Activated T-cell treated with anti-CD3 and anti-CD28 coated beads, Interleukin-2, amount 50 U/mL, for 72 hours (primary cell): ENCODE data around the gene NFASC. TPM values are rescaled to one million over a fixed set of nuclear protein-coding genes. Genes with fewer than 3 reads are reported as not detected.

Experiments used
- ATAC-seq, 2 donors: fragments of 150-1000 bp; cut with Tn5 transposase; replicated peaks in 1 of 2; 2 replicates each; pipeline ENCODE4 v1.10.0; 2021; ENCODE audit warnings: moderate library complexity in 2 of 2, mild to moderate bottlenecking in 1 of 2
- DNase-seq, 2 donors: peaks; one replicate each; pipeline ENCODE4 v3.0.0; 2021 to 2022; ENCODE audit warnings: mixed read lengths in 1 of 2
- H3K27ac Mint-ChIP-seq: one replicate; pipeline ENCODE4 v1.8.0; 2022; ENCODE audit warnings: mild to moderate bottlenecking, moderate library complexity, mixed read lengths
- H3K27me3 Mint-ChIP-seq: one replicate; pipeline ENCODE4 v1.8.0; 2022; ENCODE audit warnings: low read depth, mixed read lengths
- H3K36me3 Mint-ChIP-seq, 2 donors: one replicate each; pipeline ENCODE4 v1.8.0; 2022; ENCODE audit warnings: mixed read lengths in 2 of 2, mild to moderate bottlenecking in 1 of 2; ENCODE audit not compliant: insufficient read depth in 2 of 2
- H3K4me1 Mint-ChIP-seq: one replicate; pipeline ENCODE4 v1.8.0; 2022; ENCODE audit warnings: low read depth, mixed read lengths
- H3K4me3 Mint-ChIP-seq, 2 donors: one replicate each; pipeline ENCODE4 v1.8.0; 2022; ENCODE audit warnings: mild to moderate bottlenecking in 2 of 2, mixed read lengths in 2 of 2, moderate library complexity in 2 of 2
- H3K9me3 Mint-ChIP-seq, 2 donors: one replicate each; pipeline ENCODE4 v1.8.0; 2022; ENCODE audit warnings: mixed read lengths in 2 of 2
- total RNA-seq, 2 donors: library from RNA; stranded (reverse); gene quantifications; one replicate each; pipeline ENCODE4 v1.2.3, GENCODE V29; 2022

Gene NFASC
- total RNA-seq, 2 donors from 2014 or later, result 0.23 to 0.38 TPM

DNA sequence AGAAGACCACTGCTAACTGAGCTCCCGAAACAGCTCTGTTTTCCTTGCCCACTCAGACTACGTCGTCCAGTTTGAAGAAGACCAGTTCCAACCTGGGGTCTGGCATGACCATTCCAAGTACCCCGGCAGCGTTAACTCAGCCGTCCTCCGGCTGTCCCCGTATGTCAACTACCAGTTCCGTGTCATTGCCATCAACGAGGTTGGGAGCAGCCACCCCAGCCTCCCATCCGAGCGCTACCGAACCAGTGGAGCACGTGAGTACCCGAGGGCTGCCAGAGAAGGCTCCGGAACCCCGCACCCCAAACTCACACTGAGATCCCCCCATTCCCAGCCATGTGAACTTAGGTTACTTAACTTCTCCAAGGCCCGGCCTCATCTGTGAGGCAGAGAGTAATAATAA is 108.6 kb downstream of the NFASC start:
- H3K36me3 Mint-ChIP-seq, result no peaks in the 10 kb centered on the region
- no peak overlapping the region for H3K27ac Mint-ChIP-seq
- no peak overlapping the region for H3K4me3 Mint-ChIP-seq
- no peaks in the 10 kb centered on the region for H3K9me3 Mint-ChIP-seq
- H3K27me3 Mint-ChIP-seq, result peaks cover 16% of the 10 kb centered on the region
- H3K4me1 Mint-ChIP-seq, result no peaks in the 10 kb centered on the region
- DNase-seq, result no peak
- ATAC-seq, result no peak

DNA sequence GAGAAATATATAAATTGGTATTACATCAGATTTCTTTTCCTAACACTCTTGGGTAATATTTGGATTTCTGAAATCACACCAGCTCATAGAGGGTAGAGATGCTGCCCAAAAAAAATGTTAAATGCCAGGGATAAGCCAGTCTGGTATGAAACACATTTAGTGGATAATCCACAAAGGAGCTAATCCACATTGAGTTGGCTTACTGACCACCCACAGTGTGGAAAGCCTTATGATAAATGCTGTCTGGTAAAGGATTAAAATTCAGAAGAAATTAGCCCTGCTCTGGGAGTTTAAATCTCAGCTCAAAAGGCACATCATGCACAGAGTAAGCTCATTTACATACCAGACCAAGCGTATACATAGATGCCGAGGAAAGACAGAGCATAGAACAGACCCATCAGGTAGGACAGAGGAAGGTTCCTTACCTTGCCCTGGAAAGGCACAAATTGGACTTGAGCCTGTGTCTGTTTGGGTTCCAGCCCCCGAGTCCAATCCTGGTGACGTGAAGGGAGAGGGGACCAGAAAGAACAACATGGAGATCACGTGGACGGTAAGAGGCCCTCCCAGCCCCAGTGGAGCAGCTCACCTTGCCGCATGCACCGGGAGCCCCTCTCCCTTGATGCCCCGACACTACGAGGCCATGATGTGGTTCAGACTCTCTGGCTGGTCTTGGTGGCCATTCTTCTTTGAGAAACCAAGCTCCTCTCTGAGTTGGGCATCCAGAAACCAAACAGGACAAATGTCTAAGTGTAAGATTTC is 109.4 kb downstream of the NFASC start:
- no peaks in the 10 kb centered on the region for H3K9me3 Mint-ChIP-seq
- no peaks in the 10 kb centered on the region for H3K36me3 Mint-ChIP-seq
- H3K4me1 Mint-ChIP-seq, result no peaks in the 10 kb centered on the region
- ATAC-seq, result no peak
- H3K4me3 Mint-ChIP-seq, result no peak overlapping the region
- no peak for DNase-seq
- no peak overlapping the region for H3K27ac Mint-ChIP-seq
- peaks cover 16% of the 10 kb centered on the region for H3K27me3 Mint-ChIP-seq

DNA sequence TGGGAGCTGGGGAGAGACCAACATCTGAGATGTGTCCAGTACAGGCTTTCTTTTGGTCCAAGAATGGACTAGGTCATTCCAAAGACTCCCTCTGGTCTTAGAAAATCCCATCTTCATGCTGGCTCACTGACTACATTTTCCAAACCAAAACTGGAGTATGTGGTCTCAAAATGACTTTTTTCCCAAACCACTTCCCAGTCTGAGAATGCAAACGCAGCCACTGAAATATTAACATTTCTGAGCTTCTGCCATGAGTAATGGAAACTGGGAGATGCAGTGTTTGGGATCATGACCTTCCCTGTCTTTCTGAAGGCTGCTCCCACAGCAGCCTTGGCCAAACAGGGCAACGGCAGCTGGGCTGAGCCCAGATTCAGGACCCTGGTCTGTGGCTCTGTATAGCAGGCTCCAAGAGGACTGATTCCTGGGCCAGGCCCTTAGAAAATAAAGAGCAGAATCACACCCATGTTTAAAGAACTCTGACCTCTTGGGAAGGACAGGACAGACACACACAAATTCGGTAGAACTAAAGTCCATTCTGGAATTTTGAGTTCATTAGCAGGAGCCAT is 110.3 kb downstream of the NFASC start:
- no peaks in the 10 kb centered on the region for H3K36me3 Mint-ChIP-seq
- H3K4me3 Mint-ChIP-seq, result no peak overlapping the region
- ATAC-seq (no peak), DNase-seq (no peak)
- peaks cover 16% of the 10 kb centered on the region for H3K27me3 Mint-ChIP-seq
- no peak overlapping the region for H3K27ac Mint-ChIP-seq
- no peaks in the 10 kb centered on the region for H3K9me3 Mint-ChIP-seq
- H3K4me1 Mint-ChIP-seq, result no peaks in the 10 kb centered on the region

- H3K4me3 Mint-ChIP-seq, result no peak overlapping the region
- no peaks in the 10 kb centered on the region for H3K9me3 Mint-ChIP-seq
- no peak overlapping the region for H3K27ac Mint-ChIP-seq
- H3K4me1 Mint-ChIP-seq, result no peaks in the 10 kb centered on the region
- no peak for DNase-seq
- H3K36me3 Mint-ChIP-seq, result no peaks in the 10 kb centered on the region
- peaks cover 16% of the 10 kb centered on the region for H3K27me3 Mint-ChIP-seq
- no peak for ATAC-seq
Observed at GRCh38 chr1:204983136-204983535, 112.5 kb downstream of the NFASC start.

DNA sequence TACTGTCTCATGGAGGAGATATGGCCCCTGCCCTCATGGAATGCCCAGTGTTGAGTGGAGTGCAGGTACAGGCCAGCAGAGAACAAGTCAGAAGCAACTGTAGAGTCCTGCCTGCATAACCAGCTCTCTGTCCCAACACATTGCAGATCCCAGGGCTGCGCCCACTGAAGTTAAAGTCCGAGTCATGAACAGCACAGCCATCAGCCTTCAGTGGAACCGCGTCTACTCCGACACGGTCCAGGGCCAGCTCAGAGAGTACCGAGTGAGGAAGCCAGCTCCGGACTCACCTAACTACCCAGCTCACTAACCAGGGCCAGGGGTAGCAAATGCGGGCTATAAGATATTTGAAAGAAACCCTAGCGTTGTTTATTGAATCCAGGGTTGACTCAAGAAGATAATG is 113.2 kb downstream of the NFASC start:
- ATAC-seq (no peak), DNase-seq (no peak)
- Mint-ChIP-seq H3K27ac (no peak overlapping the region), H3K36me3 (no peaks in the 10 kb centered on the region), H3K4me3 (no peak overlapping the region), H3K4me1 (no peaks in the 10 kb centered on the region), H3K27me3 (peaks cover 16% of the 10 kb centered on the region), H3K9me3 (no peaks in the 10 kb centered on the region)

DNA sequence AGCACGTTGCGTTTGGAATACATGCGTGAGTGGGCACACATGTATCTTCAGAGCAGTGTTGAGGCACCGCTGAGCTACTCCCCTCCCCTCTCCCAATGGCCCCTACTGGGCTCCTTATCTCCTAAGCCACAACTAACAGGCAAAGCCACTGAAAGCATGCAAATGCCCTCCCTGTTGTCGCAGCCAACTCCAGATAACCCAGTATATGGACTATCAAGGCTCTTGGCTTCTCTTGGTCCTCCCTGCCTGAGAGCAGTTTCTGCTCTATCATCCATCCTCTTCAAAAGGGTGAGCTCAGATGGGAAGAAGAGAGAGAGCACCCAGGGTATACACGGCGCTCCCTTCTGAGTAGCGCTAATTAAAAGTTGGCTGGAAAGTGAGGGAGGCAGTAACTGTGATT is 113.8 kb downstream of the NFASC start:
- H3K27me3 Mint-ChIP-seq, result peaks cover 16% of the 10 kb centered on the region
- no peaks in the 10 kb centered on the region for H3K9me3 Mint-ChIP-seq
- H3K4me3 Mint-ChIP-seq, result no peak overlapping the region
- DNase-seq (no peak), ATAC-seq (no peak)
- no peaks in the 10 kb centered on the region for H3K4me1 Mint-ChIP-seq
- no peaks in the 10 kb centered on the region for H3K36me3 Mint-ChIP-seq
- no peak overlapping the region for H3K27ac Mint-ChIP-seq

DNA sequence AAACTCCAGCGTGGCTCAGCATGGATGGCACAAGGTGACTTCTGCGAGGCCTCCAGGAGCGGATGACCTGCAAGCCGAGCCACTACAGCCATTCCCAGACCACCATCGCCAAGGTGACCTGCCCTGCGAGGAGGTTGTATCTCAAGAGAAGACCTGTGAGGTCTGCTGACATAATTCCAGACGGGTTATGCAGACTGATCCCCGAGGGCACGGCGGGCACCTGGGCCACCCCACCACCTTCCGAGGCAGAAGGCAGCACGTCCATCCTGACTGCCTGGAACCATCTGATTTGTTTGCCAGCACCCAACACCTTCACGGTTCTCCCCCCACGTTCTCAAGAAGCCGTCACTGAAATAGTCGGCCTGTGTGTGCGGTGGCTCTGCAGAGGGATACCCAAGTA is 115.5 kb downstream of the NFASC start:
- no peak overlapping the region for H3K4me3 Mint-ChIP-seq
- H3K36me3 Mint-ChIP-seq, result no peaks in the 10 kb centered on the region
- no peak for ATAC-seq
- peaks cover 16% of the 10 kb centered on the region for H3K27me3 Mint-ChIP-seq
- no peak for DNase-seq
- H3K27ac Mint-ChIP-seq, result no peak overlapping the region
- no peaks in the 10 kb centered on the region for H3K4me1 Mint-ChIP-seq
- H3K9me3 Mint-ChIP-seq, result no peaks in the 10 kb centered on the region

- DNase-seq, result no peak
- ATAC-seq, result no peak
- no peak overlapping the region for H3K27ac Mint-ChIP-seq
- H3K36me3 Mint-ChIP-seq, result no peaks in the 10 kb centered on the region
- no peaks in the 10 kb centered on the region for H3K9me3 Mint-ChIP-seq
- H3K27me3 Mint-ChIP-seq, result peaks cover 13% of the 10 kb centered on the region
- H3K4me3 Mint-ChIP-seq, result no peak overlapping the region
- peaks cover 9% of the 10 kb centered on the region for H3K4me1 Mint-ChIP-seq
Observed at GRCh38 chr1:204987689-204988088, 117.0 kb downstream of the NFASC start.

- H3K4me3 Mint-ChIP-seq, result no peak overlapping the region
- DNase-seq, result no peak
- no peak overlapping the region for H3K27ac Mint-ChIP-seq
- no peak for ATAC-seq
- H3K4me1 Mint-ChIP-seq, result peaks cover 15% of the 10 kb centered on the region
- H3K9me3 Mint-ChIP-seq, result no peaks in the 10 kb centered on the region
- no peaks in the 10 kb centered on the region for H3K36me3 Mint-ChIP-seq
- H3K27me3 Mint-ChIP-seq, result peaks cover 8% of the 10 kb centered on the region
Observed at GRCh38 chr1:204988196-204988595, 117.5 kb downstream of the NFASC start.

- Mint-ChIP-seq H3K4me1 (peaks cover 16% of the 10 kb centered on the region), H3K4me3 (no peak overlapping the region), H3K27ac (no peak overlapping the region), H3K9me3 (no peaks in the 10 kb centered on the region), H3K36me3 (no peaks in the 10 kb centered on the region), H3K27me3 (no peaks in the 10 kb centered on the region)
- ATAC-seq (peak; percentile 73 to 81), DNase-seq (peak; percentile 65 to 69)
Observed at GRCh38 chr1:204989266-204990058, 118.8 kb downstream of the NFASC start.

DNA sequence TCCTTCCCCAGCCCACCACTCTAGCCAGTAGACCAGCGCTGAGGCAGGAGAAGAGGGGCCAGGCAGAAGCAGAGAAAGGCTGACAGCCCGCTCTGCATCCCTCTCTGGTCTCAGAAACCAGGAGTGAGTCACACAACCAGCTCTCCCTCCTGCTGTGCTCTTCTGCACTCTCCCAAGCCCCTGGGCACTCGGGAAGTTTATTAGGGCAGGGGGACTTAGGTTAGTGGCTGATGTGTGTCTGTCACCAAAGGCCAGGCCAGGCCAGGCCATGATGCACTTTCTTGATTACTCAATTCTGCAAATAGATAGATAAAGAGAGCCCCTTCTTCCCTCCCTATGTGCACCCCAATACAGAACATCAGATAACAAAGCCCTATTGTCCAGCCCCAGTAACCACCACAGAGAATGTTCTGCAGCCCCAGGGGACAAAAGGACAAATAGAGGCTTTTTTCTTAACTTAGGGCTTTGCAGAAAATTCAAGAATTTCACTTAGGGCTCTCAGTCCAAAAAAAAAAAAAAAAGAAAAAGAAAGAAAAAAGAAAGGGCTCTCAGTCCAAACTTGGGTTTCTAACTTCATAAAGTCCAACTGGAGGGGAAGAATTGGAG is 119.5 kb downstream of the NFASC start:
- Mint-ChIP-seq H3K9me3 (no peaks in the 10 kb centered on the region), H3K36me3 (no peaks in the 10 kb centered on the region), H3K4me1 (peaks cover 16% of the 10 kb centered on the region), H3K27ac (no peak overlapping the region), H3K27me3 (no peaks in the 10 kb centered on the region), H3K4me3 (no peak overlapping the region)
- ATAC-seq (no peak), DNase-seq (no peak)

DNA sequence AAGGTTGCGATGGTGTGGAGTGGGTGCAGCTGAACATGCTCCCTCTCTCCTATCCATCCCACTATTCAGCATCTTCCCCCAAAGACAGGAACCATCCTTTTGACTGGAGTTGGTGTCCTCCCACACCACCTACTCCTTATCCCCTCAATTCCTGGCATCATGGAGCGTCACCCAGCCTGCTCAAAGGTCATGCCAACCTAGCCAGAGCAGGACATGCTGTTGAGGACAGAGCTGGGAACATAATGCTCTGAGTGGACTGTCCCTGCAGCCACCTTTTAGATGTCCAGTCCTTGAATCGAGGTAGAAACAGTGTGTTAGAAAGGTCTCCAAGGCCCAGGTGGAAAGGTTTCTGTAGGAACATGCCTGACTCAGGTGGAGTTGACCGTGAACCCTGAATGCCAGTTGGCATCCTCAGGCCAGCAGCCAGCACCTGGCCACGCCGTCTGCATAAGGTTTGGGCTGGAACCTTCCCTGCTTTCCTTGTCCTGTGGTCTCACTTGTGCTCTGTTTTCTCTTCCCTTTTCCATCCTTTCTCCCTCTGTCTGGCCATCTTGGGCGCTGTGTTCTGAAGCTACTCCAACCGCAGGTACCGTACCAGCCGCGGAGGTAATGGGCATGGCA is 120.2 kb downstream of the NFASC start:
- Mint-ChIP-seq H3K27me3 (no peaks in the 10 kb centered on the region), H3K4me3 (no peak overlapping the region), H3K36me3 (no peaks in the 10 kb centered on the region), H3K4me1 (peaks cover 16% of the 10 kb centered on the region), H3K9me3 (no peaks in the 10 kb centered on the region), H3K27ac (no peak overlapping the region)
- no peak for ATAC-seq
- no peak for DNase-seq

- ATAC-seq (no peak), DNase-seq (no peak)
- Mint-ChIP-seq H3K4me3 (no peak overlapping the region), H3K36me3 (no peaks in the 10 kb centered on the region), H3K27me3 (no peaks in the 10 kb centered on the region), H3K9me3 (no peaks in the 10 kb centered on the region), H3K4me1 (peaks cover 16% of the 10 kb centered on the region), H3K27ac (no peak overlapping the region)
Observed at GRCh38 chr1:204991342-204991844, 120.7 kb downstream of the NFASC start.
